ENCODE results near the gene SLC37A3. TPM values are rescaled to one million over a fixed set of nuclear protein-coding genes. Genes with fewer than 3 reads are reported as not detected.

The SLC37A3 gene
- total RNA-seq, 1 donor = 79.0 TPM

- H3K4me3 ChIP-seq (ENCODE audit: low read depth, low read length) = no peak overlapping the region
- DNase-seq (ENCODE audit: low read depth) = no peak
- no peak for TF ChIP-seq CTCF (IDR thresholded peaks at IDR 0.05; ENCODE audit: insufficient read depth, low read depth, low read length)
Observed at GRCh38 chr7:140334341-140335057, 63.8 kb downstream of the SLC37A3 start.

GRCh38 chr7:140333686-140334085, 64.6 kb downstream of the SLC37A3 start:
- TF ChIP-seq CTCF (IDR thresholded peaks at IDR 0.05; ENCODE audit: insufficient read depth, low read depth, low read length) = no peak
- no peak overlapping the region for H3K4me3 ChIP-seq (ENCODE audit: low read depth, low read length)
- DNase-seq (ENCODE audit: low read depth) = no peak

GRCh38 chr7:140333223-140333622, 65.1 kb downstream of the SLC37A3 start:
- TF ChIP-seq CTCF (IDR thresholded peaks at IDR 0.05; ENCODE audit: insufficient read depth, low read depth, low read length) = no peak
- H3K4me3 ChIP-seq (ENCODE audit: low read depth, low read length) = no peak overlapping the region
- no peak for DNase-seq (ENCODE audit: low read depth)

DNA sequence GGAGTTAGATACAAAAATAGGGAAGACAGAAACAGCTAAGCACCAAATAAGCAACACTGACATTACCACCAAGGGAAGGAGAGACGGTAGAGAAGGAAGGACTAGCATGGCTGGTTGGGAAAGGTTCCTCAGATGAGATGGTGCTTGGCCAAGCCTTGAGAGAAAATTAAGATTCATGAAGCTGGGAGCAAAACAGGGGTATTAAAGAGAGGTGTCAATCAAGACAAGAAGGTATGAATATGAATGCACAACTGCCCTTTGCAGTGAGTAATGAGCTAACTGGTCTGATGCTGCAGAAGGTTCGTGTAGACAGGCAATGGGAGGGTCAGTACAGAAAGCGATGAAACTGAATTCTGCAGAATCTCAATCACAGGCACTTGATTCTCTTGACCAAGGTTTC, 67.7 kb downstream of the SLC37A3 start:
- no peak overlapping the region for H3K4me3 ChIP-seq (ENCODE audit: low read depth, low read length)
- DNase-seq (ENCODE audit: low read depth) = no peak

GRCh38 chr7:140330128-140330527, 68.2 kb downstream of the SLC37A3 start:
- DNase-seq (ENCODE audit: low read depth) = no peak
- H3K4me3 ChIP-seq (ENCODE audit: low read depth, low read length) = no peak overlapping the region
- no peak for TF ChIP-seq CTCF (IDR thresholded peaks at IDR 0.05; ENCODE audit: insufficient read depth, low read depth, low read length)

More for the DNA sequence above, 67.7 kb downstream of the SLC37A3 start:
- no peak for TF ChIP-seq CTCF (IDR thresholded peaks at IDR 0.05; ENCODE audit: insufficient read depth, low read depth, low read length)

GRCh38 chr7:140327261-140327661, 71.1 kb downstream of the SLC37A3 start:
- no peak overlapping the region for H3K4me3 ChIP-seq (ENCODE audit: low read depth, low read length)
- DNase-seq (ENCODE audit: low read depth) = peak; percentile 52
- TF ChIP-seq CTCF (IDR thresholded peaks at IDR 0.05; ENCODE audit: insufficient read depth, low read depth, low read length) = no peak
